SKM-1 treated with dmso at 0.1 percent for 144 hours (cell line): ENCODE results near the gene BASP1.
"Not testable (repeated sequence)": the region's sequence is repeated elsewhere in the genome, so short reads cannot be mapped to it uniquely, and the experiment has no call there.

ENCODE experiments used
- DNase-seq: peaks from one replicate; lab custom pipeline; 2025; ENCODE audit not compliant: unreplicated experiment; lab: John Stamatoyannopoulos, UW

Gene BASP1

GRCh38 chr5:17252543-17252942, 35.1 kb downstream of the BASP1 start:
- DNase-seq = no peak

- DNase-seq = peak; percentile 97
Measured at GRCh38 chr5:17255471-17256021, 38.1 kb downstream of the BASP1 start.

- DNase-seq = no peak
Measured at GRCh38 chr5:17256171-17256570, 38.7 kb downstream of the BASP1 start.

GRCh38 chr5:17256839-17257238, 39.4 kb downstream of the BASP1 start:
- no peak for DNase-seq

- no peak for DNase-seq
Measured at GRCh38 chr5:17257705-17258273, 40.4 kb downstream of the BASP1 start.

- no peak for DNase-seq
Measured at GRCh38 chr5:17258431-17258830, 41.0 kb downstream of the BASP1 start.

GRCh38 chr5:17259012-17259411, 41.6 kb downstream of the BASP1 start:
- DNase-seq = not testable (repeated sequence)

GRCh38 chr5:17259630-17260257, 42.3 kb downstream of the BASP1 start:
- no peak for DNase-seq

- no peak for DNase-seq
Measured at GRCh38 chr5:17260549-17260948, 43.1 kb downstream of the BASP1 start.

GRCh38 chr5:17261075-17261474, 43.6 kb downstream of the BASP1 start:
- DNase-seq = no peak

- no peak for DNase-seq
Measured at GRCh38 chr5:17265041-17265440, 47.6 kb downstream of the BASP1 start.

- DNase-seq = no peak
Measured at GRCh38 chr5:17267106-17267505, 49.7 kb downstream of the BASP1 start.

- no peak for DNase-seq
Measured at GRCh38 chr5:17269201-17269600, 51.8 kb downstream of the BASP1 start.

- DNase-seq = no peak
Measured at GRCh38 chr5:17272111-17272510, 54.7 kb downstream of the BASP1 start.

GRCh38 chr5:17275289-17276158, 58.1 kb downstream of the BASP1 start:
- no peak for DNase-seq

- no peak for DNase-seq
Measured at GRCh38 chr5:17276445-17276844, 59.0 kb downstream of the BASP1 start.

GRCh38 chr5:17277907-17278306, 60.5 kb downstream of the BASP1 start:
- no peak for DNase-seq

- no peak for DNase-seq
Measured at GRCh38 chr5:17278931-17279330, 61.5 kb downstream of the BASP1 start.

GRCh38 chr5:17279487-17279886, 62.1 kb downstream of the BASP1 start:
- DNase-seq = no peak

GRCh38 chr5:17282283-17283120, 65.1 kb downstream of the BASP1 start:
- peak; percentile 67 for DNase-seq

GRCh38 chr5:17283121-17283415, 65.6 kb downstream of the BASP1 start:
- no peak for DNase-seq
